Measurements from ENCODE around the gene TUBB8. TPM values are rescaled to one million over a fixed set of nuclear protein-coding genes. Genes with fewer than 3 reads are reported as not detected.

TUBB8 gene
- total RNA-seq, 4 donors from 2014 or later = not detected

DNA sequence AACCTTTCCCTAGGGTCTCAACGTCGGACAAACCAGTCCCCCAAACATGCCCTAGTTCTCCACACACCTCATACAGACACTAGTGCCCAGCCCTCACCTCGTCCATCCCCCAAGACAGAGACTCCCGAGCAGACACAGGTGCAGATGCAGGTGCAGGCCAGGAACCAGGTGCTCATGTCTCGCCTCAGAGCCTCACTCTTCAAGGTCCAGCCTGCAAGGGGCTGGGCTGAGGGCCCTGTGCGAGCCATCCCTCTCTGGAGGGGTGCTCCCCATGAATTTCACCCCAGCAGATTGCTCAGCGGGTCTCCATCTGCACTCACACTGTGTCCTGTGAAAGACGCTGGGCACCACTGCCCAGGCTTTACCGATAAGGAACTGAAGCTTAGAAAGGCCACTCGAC is 36.9 kb upstream of the TUBB8 start:
- TF ChIP-seq, protein P1, sequence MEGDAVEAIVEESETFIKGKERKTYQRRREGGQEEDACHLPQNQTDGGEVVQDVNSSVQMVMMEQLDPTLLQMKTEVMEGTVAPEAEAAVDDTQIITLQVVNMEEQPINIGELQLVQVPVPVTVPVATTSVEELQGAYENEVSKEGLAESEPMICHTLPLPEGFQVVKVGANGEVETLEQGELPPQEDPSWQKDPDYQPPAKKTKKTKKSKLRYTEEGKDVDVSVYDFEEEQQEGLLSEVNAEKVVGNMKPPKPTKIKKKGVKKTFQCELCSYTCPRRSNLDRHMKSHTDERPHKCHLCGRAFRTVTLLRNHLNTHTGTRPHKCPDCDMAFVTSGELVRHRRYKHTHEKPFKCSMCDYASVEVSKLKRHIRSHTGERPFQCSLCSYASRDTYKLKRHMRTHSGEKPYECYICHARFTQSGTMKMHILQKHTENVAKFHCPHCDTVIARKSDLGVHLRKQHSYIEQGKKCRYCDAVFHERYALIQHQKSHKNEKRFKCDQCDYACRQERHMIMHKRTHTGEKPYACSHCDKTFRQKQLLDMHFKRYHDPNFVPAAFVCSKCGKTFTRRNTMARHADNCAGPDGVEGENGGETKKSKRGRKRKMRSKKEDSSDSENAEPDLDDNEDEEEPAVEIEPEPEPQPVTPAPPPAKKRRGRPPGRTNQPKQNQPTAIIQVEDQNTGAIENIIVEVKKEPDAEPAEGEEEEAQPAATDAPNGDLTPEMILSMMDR (IDR thresholded peaks at IDR 0.05) = no peak
- TF ChIP-seq POLR2A (IDR thresholded peaks at IDR 0.05) = no peak
- intact Hi-C loops (cut with DNase I; ENCODE audit: low total_unique reads) = no loop called here
- 91 to 92% methylated on average over 9 to 10 of the region's 10 CpGs for WGBS, 2 donors
- no peak for DNase-seq (ENCODE audit: low spot score in 2 of 2)
- no peak overlapping the region for H3K4me3 ChIP-seq (ENCODE audit: low read depth, poor library complexity, severe bottlenecking)

DNA sequence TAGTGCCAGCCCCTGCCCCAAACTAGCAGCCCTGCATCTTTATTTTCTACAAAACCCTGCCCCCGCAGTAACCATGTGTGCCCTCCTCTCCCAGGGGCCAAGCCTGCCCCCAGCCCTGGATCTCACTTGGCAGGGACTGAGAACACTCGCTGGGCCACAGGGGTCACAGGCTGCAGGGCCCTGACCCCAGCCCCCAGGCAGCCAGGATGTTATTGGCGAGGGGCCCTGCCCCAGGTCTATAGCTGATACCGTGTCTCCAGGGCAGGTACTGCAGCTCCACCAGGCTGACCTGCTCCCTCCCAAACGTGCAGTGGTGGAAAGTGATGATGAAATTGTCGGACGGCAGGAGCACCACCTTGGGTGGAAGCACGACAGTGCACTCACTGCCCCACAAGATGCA is 35.9 kb upstream of the TUBB8 start:
- WGBS, 2 donors = 85 to 86% methylated on average over 8 of the region's 8 CpGs
- no peak for DNase-seq (ENCODE audit: low spot score in 2 of 2)
- H3K4me3 ChIP-seq (ENCODE audit: low read depth, poor library complexity, severe bottlenecking) = no peak overlapping the region
- TF ChIP-seq POLR2A (IDR thresholded peaks at IDR 0.05) = no peak
- TF ChIP-seq, protein P1 (IDR thresholded peaks at IDR 0.05) = no peak
- intact Hi-C loops (cut with DNase I; ENCODE audit: low total_unique reads) = no loop called here

DNA sequence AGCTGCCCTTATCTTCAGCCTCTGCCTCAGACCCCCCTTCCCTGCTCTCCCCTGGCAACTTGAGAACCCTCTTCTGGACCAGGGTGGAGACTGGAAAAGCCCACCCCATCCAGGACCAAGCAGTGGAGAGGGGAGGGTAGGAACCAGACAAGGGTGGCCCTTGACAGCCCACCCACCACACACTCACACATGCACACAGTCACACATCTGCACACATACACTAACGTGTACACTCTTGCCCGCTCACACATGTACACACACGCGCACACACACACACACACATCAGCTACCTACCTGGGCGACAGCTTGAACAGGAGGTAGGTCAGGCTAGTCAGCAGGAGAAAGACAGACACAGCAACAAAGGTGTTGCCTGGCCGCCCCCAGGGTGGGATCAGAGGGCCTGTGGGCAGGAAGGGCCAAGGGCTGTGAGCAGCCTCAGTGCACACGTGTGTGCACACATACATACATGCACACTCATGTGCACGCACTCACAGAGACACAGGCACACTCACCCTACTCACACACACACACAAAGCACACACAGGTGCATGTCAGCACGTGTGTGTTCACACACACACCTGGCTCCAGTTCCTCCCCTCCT is 34.9 kb upstream of the TUBB8 start:
- WGBS, 2 donors = 84 to 85% methylated on average over 9 of the region's 9 CpGs
- H3K4me3 ChIP-seq (ENCODE audit: low read depth, poor library complexity, severe bottlenecking) = no peak overlapping the region
- DNase-seq (ENCODE audit: low spot score in 2 of 2) = no peak
- intact Hi-C loops (cut with DNase I; ENCODE audit: low total_unique reads) = no loop called here
- TF ChIP-seq POLR2A (IDR thresholded peaks at IDR 0.05) = no peak
- TF ChIP-seq, protein P1 (IDR thresholded peaks at IDR 0.05) = no peak

DNA sequence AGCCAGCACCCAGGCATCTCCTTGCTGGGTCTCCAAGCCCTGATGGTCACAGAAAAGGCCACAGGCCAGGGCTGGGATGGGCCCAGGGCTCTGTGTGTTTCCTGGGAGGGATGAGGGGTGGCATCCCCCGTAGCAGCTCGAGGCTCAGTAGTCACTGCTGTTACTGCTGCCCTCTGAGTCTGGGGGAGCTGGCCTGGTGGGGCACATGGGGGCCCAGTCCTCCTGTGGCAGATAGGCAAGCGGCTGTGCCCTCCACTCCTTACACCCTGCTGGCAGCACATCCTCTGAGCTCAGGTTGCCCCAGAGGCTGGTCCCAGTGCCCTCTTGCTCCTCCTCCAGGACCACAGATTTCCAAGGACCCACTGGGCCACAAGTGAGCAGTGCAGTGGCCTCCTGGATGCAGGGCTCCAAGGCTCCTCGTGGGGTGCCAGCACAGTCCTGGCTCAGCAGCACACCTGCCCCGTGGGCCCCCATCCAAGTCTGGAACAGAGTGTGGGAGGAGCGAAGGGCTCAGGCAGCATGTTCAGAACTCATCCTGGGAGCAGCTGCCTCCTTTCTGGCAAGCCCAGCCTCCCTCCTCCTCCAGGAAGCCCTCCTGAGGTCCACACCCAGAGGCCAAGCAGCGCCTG is 31.5 kb upstream of the TUBB8 start:
- H3K4me3 ChIP-seq (ENCODE audit: low read depth, poor library complexity, severe bottlenecking) = no peak overlapping the region
- DNase-seq (ENCODE audit: low spot score in 2 of 2) = no peak
- 39 to 75% methylated on average over 3 to 7 of the region's 7 CpGs for WGBS, 2 donors
- TF ChIP-seq, protein P1 (IDR thresholded peaks at IDR 0.05) = no peak
- TF ChIP-seq POLR2A (IDR thresholded peaks at IDR 0.05) = no peak
- intact Hi-C loops (cut with DNase I; ENCODE audit: low total_unique reads) = no loop called here

DNA sequence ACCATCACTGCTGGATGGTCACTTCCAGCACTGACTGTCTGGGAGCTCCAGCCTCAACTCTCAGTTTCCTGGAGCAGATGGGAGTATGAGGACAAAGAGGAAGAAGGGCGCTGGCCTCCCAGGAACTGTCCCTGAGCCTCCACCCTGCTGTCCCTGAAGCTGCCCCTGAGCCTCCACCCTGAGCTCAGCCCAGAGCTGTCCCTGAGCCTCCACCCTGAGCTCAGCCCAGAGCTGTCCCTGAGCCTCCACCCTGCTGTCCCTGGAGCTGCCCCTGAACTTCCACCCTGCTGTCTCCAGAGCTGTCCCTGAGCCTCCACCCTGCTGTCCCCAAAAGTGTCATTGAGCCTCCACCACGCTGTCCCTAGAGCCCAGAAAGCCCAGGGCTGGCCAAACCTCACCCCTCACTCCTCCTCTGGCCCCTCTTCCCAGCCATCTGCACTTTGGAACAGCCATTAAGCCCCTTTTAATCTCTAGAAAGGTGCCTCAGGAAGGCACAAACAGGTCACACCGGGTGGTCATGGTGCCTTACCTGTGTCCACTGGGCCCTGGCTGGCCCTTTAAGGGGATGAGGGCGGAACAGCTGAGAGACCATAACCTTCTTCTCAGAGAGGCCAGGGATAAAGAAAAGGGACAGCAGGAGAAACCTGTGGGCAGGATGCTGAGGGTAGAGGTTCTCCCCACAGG is 30.6 kb upstream of the TUBB8 start:
- intact Hi-C loops (cut with DNase I; ENCODE audit: low total_unique reads) = no loop called here
- 83 to 85% methylated on average over 4 of the region's 4 CpGs for WGBS, 2 donors
- no peak for DNase-seq (ENCODE audit: low spot score in 2 of 2)
- no peak overlapping the region for H3K4me3 ChIP-seq (ENCODE audit: low read depth, poor library complexity, severe bottlenecking)
- TF ChIP-seq, protein P1 (IDR thresholded peaks at IDR 0.05) = no peak
- no peak for TF ChIP-seq POLR2A (IDR thresholded peaks at IDR 0.05)

Measured in lower leg skin (tissue), 4 donors.